GM12873 (cell line): ENCODE data around the gene ZDHHC19.

Experiments
- TF ChIP-seq, protein P1 (sequence below): IDR thresholded peaks from 2 replicates; pipeline ENCODE4 v1.5.1; 2012; ENCODE audit warnings: low read depth, mild to moderate bottlenecking, moderate library complexity, low read length, control low read depth; ENCODE audit not compliant: insufficient read depth; ENCODE audit errors: missing control alignments

ZDHHC19 gene

DNA sequence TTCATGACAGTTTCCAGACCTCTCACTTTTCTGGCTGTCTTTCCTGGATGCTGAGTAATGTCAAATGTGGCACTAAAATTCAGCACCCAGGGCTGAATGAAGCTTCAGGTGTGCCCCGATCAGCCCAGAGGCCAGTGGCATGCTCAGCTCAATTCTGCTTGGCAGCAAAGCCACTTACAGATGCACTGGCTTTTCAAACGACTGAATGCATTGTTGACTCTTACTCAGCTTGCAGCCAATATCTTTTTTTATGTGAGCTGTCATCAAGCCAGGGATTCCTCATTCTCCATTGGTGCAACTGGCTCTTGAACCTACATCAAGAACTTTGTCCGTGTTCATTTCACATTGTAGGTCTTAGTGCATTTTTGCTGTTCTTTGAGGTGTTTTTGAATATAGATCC lies 60.7 kb downstream of the ZDHHC19 start:
- TF ChIP-seq, protein P1, sequence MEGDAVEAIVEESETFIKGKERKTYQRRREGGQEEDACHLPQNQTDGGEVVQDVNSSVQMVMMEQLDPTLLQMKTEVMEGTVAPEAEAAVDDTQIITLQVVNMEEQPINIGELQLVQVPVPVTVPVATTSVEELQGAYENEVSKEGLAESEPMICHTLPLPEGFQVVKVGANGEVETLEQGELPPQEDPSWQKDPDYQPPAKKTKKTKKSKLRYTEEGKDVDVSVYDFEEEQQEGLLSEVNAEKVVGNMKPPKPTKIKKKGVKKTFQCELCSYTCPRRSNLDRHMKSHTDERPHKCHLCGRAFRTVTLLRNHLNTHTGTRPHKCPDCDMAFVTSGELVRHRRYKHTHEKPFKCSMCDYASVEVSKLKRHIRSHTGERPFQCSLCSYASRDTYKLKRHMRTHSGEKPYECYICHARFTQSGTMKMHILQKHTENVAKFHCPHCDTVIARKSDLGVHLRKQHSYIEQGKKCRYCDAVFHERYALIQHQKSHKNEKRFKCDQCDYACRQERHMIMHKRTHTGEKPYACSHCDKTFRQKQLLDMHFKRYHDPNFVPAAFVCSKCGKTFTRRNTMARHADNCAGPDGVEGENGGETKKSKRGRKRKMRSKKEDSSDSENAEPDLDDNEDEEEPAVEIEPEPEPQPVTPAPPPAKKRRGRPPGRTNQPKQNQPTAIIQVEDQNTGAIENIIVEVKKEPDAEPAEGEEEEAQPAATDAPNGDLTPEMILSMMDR, result no peak

DNA sequence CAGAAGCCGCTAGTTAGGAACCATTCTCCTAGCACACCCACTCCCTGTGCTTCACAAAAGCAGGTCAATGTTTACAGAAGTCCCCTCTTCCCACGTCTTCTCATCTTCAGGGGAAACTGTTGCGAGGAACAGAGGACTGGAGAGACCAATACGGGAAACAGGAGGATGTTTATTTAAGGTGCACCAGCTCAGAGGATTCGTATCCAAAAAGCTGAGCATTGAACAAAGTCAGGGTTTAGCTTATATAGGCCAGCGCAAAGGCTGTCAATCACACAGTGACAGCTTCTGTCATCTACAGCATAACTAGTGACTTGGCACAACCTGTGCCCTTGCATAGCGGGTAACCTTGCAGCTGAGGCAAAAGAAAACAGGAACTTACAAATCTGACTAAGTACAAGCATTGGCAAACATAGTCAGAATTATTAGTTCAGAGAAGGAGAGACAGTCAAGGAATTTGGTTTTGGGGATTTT lies 61.3 kb downstream of the ZDHHC19 start:
- TF ChIP-seq, protein P1, result no peak

DNA sequence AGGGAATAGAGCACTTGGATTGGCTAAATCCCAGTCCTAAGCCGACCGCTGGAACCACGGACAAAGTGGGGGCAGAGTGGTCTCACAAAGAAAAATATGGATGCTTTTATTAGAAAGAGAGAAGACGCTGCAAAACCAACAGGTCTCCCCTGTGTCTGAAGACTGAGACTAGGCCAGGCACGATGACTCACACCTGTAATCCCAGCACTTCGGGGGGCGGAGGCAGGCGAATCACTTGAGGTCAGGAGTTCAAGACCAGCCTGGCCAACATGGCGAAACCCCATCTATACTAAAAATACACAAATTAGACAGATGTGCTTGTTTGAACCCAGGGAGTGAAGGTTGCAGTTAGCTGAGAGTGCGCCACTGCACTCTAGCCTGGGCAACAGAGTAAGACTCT lies 61.8 kb downstream of the ZDHHC19 start:
- TF ChIP-seq, protein P1, result no peak
